HG03378 (cell line): Measurements from ENCODE around the gene TWSG1.

Source experiments
- ATAC-seq: cut with Tn5 transposase; IDR thresholded peaks from one replicate; pipeline ENCODE4 v1.9.1; 2021; ENCODE audit warnings: mild to moderate bottlenecking, moderate library complexity; ENCODE audit not compliant: unreplicated experiment

The TWSG1 gene

DNA sequence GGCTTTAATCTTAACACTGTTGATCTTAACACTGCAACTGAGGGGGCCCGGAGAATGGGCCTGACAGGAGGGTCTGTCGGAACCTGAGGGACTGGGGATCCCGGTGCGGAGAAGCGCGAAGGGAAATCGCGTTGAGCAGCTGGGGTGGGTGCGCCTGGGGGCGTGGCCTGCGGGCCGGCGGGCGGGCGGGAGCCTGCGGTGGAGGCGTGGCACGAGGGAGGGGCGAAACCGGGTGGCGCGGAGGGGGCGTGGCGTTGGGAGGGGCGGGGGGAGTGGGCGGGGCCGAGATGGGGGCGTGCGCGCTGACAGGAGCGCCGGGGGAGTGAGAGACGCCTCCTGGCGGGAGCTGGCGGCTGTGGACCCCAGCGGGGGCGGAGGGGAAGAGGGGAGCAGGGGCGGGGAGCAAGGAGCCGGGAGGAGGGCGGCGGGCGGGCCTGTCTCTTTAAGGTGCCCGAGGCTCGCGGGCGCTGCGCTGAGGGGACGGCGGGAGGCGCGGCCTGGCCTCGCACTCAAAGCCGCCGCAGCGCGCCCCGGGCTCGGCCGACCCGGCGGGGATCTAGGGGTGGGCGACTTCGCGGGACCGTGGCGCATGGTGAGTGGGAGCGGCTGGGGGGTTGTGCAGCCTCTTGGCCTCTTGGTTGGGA lies at the start of gene TWSG1:
Gene TWSG1 (plus strand): TSS at position 445 of the 644 bp plus-strand sequence. CDS start 2,457 bp downstream, outside the sequence.
- peak; percentile 38 for ATAC-seq

GRCh38 chr18:9285604-9286003 lies 49.0 kb upstream of the TWSG1 start:
- no peak for ATAC-seq

DNA sequence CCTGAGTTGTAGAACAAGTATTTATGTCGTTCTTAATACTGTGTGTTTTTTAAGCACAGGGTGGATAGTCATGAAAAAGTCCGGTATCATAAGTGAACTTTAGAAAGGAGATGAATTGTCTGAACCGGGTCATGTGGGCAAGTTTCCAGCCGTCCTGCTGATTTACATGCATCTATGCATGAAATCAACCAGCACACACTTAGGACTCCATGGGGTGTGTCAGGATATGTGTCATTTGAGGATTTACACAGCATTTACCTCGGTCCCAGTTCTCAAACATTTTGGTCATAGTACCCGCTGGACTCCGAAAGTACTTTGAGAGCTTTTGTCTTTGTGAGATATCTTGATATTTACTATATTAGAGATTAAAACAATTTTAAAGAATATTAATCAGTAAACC lies 47.5 kb upstream of the TWSG1 start:
- ATAC-seq: no peak

DNA sequence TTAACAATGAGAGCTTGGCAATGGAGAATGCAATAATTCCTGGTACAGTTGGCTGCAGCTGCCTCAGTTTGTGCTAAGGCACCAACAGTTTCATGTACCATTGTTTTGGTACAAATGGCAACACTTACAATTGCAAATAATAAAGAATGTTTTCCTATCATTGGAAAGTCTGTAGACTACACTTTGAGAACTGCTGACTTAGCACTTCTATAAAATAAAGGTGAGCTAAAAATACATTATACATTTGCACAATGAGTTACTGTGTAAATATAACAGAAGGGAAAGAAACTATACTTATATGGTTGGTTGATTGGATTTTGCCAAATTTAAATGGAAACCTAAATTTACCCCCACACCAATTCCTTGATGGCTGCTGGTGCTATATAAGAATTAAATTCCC lies 44.9 kb upstream of the TWSG1 start:
- no peak for ATAC-seq

- ATAC-seq: no peak
Measured at GRCh38 chr18:9290156-9290555, 44.4 kb upstream of the TWSG1 start.

GRCh38 chr18:9292047-9292446 lies 42.5 kb upstream of the TWSG1 start:
- ATAC-seq: no peak

DNA sequence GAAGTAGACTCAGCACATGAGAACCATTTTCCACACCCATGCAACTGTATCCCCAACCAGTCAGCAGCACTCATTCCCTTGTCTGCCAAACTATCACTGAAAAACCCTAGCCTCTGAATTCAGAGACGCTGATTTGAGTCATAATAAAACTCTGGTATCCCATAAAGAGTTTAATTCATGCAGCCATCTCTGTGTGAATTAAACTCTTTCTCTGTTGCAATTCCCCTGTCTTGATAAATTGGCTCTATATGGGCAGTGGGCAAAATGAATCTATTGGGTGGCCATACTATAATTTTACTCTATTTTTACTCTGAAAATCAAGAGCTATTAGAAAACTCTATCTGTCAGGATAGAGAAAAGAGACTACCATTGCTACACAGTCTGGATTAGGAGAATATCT lies 40.6 kb upstream of the TWSG1 start:
- ATAC-seq: no peak

GRCh38 chr18:9296233-9297006 lies 38.2 kb upstream of the TWSG1 start:
- no peak for ATAC-seq

GRCh38 chr18:9297007-9297393 lies 37.6 kb upstream of the TWSG1 start:
- no peak for ATAC-seq

DNA sequence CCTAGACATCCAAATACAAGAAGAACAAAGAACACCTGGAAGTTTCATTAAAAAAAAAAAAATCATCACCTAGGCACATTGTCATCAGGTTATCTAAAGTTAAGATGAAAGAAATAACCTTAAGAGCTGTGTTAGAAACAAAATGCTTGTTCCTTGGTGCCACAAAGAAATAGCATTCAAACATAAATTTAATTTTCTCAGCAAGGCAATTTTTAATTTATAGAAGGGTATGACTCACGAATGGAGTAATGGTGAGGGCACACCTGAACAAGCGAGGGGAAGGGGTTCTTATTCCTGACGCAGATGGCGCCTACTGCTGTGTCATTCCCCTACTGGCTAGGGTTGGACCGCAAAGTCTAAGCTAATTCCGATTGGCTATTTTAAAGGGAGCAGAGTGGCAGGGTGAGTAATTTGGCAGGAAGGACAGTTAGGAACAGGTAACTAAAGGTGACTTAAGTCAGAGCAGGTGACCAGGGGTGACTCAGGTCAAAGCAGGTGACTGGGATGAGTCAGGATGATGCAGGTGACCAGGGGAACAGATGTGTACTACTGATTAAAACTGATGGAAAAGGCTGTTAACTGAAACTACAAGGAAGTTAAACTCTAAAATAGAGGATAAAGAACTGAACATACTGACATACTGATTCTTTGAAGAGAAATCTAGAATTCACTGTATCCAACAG lies 30.0 kb upstream of the TWSG1 start:
- ATAC-seq: no peak

DNA sequence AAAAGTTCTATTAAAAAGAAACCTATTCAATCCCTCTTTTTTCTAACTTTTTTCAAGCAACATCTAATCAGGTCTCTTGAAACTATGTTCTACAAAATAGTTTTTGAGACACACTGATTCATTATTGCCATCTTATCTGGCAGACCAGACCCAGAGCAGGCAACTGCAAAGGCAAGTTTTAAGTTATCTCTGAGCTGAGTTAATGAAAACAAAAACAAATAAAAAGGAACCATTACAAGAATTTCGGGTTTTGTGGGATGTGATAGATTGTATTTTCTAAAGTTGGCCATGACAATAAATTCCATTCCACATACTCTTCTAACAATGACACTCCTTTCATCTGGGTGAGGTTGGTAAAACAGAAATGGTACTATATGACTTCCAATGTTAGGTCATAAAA lies 15.2 kb upstream of the TWSG1 start:
- no peak for ATAC-seq

DNA sequence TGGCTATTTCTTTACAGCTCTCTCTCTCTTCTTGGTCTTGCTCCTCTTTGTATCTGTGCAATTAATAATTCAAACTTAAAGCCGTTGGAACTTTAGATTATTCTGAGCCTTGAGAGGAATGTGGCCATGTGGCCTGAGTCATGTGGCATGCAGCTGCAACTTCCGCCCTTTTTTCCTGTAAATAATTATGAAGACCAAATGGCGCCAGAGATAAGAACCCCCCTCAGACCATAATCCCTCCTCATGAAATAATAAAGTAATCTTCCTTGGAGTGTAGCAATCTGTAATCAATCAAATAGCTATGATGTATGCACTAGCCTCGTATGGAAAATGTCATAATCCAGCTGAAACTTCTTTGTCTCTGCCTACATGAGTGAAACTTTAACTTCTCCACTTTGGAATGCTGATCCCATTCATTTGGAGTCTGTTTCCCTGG lies 13.5 kb upstream of the TWSG1 start:
- no peak for ATAC-seq

DNA sequence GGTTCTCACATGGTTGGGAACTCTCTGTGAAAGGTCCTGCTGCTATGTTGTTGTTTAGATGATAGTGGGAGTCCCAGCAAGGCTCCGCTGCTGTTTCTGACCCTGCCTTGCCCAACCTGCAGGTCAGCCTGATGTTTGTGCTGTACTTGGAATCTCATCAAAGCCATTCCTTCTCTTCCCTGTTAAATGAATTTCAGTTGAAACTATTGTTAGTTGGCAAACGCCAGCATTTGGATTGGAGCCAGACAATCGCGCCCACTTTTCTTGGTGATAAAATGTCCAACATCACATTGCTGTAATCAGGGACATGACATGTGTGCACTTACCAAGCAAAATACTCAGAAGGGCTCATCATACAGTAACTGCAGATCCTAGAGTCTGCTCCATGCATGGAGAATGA lies 12.8 kb upstream of the TWSG1 start:
- ATAC-seq: no peak

GRCh38 chr18:9322744-9323143 lies 11.8 kb upstream of the TWSG1 start:
- ATAC-seq: no peak

GRCh38 chr18:9323750-9324445 lies 10.7 kb upstream of the TWSG1 start:
- ATAC-seq: no peak

DNA sequence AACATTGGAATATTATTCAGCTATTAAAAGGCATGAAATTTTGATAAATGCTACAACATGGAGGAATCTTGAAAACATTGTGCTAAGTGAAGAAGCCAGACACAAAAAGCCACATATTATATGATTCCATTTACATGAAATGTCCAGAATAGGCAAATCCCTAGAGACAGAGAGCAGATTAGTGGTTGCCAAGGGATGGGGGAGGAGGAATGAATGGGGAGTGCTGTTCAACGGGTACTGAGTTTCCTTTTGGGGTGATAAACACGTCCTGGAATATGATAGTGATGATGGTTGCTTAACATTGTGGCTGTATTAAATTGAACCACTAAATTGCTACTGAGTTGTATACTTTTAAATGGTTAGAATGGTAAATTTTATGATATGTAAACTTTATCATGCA lies 8.9 kb upstream of the TWSG1 start:
- ATAC-seq: no peak

DNA sequence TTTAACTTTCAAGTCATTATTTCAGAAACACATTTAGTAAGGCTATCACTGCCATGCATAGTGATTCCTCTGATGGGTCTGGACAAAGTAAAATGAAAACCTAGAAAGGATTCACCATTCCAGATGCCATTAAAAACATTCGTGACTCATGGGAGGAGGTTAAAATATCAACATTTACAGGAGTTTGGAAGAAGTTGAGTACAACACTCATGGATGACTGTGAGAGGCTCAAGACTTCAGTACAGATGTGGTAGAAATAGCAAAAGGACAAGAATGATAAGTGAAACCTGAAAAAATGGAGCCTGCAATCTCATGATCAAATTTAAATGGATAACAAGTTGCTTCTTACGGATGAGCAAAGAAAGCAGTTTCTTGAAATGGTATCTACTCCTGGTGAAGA lies 5.8 kb upstream of the TWSG1 start:
- no peak for ATAC-seq

DNA sequence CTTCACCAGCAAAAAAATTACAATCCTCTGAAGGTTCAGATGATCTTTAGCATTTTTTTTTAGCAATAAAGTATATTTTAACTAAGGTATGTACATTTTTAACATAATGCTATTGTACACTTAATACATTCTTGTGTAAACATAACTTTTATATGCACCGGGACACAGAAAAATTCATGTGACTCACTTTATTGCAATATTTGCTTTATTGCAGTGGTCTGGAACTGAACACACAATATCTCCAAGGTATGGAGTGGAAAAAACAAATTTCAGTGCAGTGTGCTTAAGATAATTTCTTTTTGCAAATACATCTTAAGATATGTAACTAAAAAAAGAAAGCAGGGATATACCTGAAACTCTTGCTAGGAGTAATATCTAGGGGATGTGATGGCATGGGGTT lies 5.1 kb upstream of the TWSG1 start:
- no peak for ATAC-seq

- no peak for ATAC-seq
Measured at GRCh38 chr18:9330419-9330818, 4.2 kb upstream of the TWSG1 start.

DNA sequence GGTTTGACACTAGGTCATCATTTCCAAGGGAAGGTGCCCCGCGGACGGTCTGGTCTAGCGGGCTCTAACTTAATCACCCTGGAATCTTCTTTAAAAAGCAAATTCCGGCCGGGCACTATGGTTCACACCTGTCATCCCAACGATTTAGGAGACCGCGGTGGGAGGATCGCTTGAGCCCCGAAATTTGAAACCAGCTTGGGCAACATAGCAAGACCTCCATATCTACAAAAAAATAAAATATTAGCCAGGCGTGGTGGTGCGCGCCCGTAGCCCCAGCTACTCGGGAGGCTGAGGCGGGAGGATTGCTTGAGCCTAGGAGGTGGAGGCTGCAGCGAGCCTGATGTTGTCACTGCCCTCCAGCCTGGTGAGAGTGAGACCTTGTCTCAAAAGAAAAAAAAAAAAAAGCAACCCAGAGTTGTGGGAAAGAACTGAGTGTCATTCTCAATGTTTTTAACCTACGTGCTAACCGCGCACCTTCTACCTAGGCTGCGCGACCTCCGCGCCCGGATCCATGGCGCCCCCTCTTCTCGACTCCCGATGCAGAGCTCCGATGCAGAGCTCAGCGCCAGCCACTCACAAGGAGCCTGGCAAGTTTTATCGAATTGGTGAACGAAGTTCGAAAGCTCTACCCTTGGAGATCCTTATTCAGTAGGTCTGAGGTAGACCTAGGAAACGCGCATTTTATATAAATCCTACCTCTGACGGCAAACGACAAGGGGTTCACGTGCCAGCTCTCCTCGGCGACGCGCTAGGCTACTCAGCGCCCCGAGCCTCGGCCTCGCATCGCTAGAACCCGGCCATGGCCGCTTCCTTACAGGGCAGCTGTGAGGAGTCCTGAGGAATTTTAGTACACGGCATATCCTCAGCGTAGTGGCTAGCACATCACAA lies 888 bp upstream of the TWSG1 start:
- ATAC-seq: peak; percentile 40
